ENCODE results near the gene TRA2A.

DNA sequence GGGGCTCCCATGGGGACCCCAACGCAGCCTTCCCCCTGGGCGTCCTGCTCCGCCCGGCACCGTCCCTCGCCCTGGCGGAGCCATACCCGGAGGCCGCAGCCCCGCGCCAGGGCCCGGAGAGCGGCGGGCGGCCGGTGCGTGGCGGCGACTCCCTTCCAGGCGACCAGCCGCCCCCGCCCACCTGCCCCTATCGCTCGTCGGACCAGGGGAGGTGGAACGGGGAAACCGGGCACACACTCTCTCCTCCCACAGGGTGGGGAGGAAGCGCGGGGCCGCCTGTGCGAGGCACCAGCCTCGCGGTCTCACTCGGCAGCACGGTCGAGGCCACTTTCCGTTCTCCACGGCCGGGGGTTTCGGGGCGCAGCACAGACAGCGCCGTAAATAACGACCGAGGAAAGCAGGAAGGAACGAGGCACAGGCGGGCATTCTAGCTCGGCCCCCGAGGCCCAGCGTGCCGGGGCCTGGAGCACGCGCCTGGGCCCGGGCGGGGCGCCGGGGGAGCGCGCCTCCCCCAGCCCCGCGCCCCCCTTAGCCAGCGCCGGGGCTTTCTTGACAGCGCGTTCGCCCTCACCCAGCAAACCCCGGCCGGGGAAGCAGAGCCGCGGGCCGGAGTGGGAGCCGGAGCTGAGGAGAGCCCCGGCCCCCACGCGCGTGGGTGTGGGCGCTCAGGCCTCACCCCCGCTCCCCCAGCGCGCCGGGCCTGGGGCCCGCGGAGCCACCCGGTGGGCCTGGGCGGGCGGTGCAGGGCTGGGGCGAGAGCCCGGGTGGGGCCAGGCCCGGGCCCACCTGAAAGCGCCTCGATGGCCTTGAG, 62.4 kb downstream of the TRA2A start:
- TF ChIP-seq CTCF (IDR thresholded peaks at IDR 0.05) (no peak), POLR2AphosphoS5 (IDR thresholded peaks at IDR 0.05) (no peak), POLR2A (IDR thresholded peaks at IDR 0.05) (no peak)

Measured in gastroesophageal sphincter (tissue), 3 donors.